ENCODE measurements around the gene OOEP.
"Not testable (repeated sequence)": the region's sequence is repeated elsewhere in the genome, so short reads cannot be mapped to it uniquely, and the experiment has no call there.

The OOEP gene

GRCh38 chr6:73369563-73369962 is at the start of gene OOEP:
Gene OOEP (minus strand): TSS chr6:73369897. CDS start chr6:73369792, 105 bp downstream.
- DNase-seq (ENCODE audit: low spot score), result no peak

DNA sequence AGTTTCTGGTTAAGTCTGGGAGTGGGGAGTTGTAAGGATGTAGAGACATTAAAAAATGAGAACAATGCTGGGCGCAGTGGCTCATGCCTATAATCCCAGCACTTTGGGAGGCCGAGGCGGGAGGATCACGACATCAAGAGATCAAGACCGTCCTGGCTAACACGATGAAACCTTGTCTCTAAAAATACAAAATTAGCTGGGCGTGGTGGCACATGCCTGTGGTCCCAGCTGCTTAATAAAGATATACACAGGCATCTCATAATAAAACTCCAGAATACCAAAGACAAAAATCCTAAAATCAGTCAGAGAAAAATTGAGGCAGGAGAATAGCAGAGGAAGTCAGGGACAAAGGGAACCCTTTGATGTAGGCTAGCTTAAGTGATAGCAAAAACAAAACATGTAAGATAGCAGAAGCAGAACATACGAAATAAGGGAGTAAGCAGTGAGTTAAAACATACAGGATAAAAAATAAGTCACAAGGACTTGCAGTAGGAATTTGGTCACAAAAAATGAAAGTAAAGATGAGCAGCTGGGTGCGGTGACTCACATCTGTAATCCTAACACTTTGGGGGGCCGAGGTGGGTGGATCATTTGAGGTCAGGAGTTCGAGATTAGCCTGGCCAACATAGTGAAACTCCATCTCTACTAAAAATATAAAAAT is 48.5 kb upstream of the OOEP start:
- DNase-seq (ENCODE audit: low spot score), result no peak

DNA sequence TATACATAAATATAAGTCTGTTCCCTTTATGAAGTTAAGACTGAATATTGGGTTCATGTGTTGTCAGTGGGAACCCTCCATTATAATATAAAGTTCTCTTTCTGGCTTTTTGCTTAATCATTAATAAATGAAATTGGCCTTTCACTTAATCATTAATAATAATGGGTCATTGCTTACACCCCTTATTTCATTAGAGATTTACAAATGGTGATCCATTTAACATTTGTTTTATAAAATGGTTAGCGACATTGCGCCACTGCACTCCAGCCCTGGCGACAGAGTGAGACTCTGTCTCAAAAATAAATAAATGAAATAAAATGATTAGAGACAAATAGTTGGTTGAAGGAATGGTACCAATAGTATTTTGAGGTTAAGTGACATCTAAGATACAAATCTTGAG is 43.4 kb upstream of the OOEP start:
- DNase-seq (ENCODE audit: low spot score), result no peak

- no peak for DNase-seq (ENCODE audit: low spot score)
Measured at GRCh38 chr6:73409395-73409794, 39.7 kb upstream of the OOEP start.

DNA sequence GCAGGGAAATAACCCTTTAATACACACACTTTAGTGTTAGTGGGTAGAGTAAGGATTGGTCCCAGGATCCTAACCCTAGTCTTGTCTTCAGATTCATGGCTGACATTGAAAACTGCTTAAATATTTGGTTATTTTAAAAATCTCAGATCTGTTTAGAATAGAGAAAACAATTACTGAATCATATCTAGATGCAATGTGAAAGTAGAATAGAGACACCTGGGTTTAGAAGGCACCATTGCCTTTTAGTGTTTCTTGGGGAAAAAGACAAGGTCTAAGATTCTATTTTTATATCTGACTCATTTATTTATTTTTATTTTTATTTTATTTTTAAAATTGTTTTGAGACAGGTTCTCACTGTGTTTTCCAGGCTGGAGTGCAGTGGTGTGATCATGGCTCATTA is 31.0 kb upstream of the OOEP start:
- DNase-seq (ENCODE audit: low spot score), result no peak

GRCh38 chr6:73395875-73396274 is 26.2 kb upstream of the OOEP start:
- DNase-seq (ENCODE audit: low spot score), result no peak

DNA sequence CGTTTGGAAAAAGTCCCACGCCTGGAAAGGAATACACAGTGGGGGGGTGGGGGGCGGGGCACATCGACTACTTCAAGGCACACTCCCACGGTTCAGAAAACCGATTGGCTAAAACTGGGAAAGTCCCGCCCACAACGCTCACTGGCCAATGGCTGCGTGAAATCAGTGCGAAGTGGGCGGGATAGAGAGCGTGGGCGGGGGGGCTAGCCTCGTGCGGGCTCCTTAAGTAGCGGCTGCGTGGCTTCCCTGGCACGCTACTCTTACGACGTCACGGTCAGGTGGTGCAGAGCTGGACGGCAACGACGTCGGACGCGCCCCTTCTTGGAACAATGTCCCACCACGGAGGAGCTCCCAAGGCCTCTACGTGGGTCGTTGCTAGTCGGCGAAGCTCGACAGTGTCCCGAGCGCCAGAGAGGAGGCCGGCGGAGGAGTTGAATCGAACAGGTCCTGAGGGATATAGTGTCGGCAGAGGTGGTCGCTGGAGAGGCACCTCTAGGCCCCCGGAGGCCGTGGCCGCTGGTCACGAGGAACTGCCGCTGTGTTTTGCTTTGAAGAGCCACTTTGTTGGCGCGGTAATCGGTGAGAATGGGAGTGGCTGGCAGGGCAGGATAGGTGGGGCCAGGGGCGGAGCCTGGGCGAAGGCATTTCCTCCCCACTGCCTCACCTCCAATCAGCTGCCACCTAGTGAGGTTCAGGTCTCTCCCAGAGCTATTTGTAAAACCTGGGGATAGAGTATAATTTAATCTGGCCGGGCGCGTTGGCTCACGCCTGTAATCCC is 25.1 kb upstream of the OOEP start, which contains the start of gene DDX43:
Gene DDX43, plus strand, starts transcription at position 252 of the 778 bp plus-strand sequence. Its CDS starts 78 bp downstream, at position 330.
- peak; percentile 68 for DNase-seq (ENCODE audit: low spot score)

DNA sequence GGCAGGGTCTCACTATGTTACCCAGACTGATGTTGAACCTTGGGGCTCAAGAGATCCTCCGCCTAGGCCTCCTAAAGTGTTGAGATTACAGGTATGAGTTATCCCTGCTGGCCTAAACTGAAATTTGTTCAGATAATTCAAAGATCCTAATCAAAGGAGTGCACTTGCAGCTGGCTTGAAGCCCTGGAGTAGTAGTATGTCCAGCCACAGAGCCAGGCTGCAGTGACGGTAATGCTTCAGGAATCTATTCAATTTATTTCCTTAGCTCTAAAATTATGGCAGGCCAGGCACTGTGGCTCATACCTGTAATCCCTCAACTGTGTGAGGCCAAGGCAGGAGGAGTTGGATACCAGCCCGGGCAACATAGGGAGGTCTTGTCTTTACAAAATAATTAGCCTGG is 23.6 kb upstream of the OOEP start:
- DNase-seq (ENCODE audit: low spot score), result no peak

- DNase-seq (ENCODE audit: low spot score), result not testable (repeated sequence)
Measured at GRCh38 chr6:73392188-73392587, 22.5 kb upstream of the OOEP start.

DNA sequence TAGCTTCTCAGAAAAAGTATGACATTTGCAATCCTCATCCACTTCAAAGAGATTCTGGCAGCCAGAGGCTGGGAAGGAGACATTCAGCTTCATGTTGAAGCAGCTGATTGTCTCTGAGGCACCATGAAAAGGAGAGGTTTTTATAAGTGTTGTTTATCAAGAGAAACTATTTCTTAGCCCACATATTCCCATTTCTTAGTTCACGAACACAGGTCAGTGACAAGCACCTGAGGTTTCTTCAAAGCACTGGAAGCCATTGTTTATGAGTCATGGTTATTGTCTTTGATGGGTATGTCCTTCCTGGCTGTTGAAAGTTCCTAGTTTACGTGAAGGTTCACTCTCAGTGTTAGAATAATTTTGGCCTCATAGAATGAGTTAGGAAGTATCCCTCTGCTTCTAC is 22.0 kb upstream of the OOEP start:
- no peak for DNase-seq (ENCODE audit: low spot score)

GRCh38 chr6:73389854-73390253 is 20.2 kb upstream of the OOEP start:
- no peak for DNase-seq (ENCODE audit: low spot score)

GRCh38 chr6:73388800-73389512 is 19.3 kb upstream of the OOEP start:
- peak; percentile 49 for DNase-seq (ENCODE audit: low spot score)

DNA sequence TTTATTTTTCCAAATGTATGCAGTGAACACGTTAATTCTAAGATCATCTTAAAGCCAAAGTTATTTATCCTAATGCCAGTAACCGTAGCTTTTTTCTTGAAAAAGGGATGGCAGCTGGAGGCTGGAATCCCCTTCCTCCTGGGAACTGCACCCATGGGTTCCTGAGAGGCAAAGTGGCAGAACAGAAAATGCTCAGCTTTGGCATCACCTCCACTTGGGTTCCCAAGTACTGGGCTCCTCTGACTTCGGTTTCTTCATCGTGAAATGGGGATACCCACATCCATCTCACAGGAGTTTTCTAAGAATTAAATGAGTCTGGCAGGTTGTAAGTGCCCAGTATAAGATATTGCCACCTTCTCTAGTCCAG is 18.7 kb upstream of the OOEP start:
- DNase-seq (ENCODE audit: low spot score), result no peak

DNA sequence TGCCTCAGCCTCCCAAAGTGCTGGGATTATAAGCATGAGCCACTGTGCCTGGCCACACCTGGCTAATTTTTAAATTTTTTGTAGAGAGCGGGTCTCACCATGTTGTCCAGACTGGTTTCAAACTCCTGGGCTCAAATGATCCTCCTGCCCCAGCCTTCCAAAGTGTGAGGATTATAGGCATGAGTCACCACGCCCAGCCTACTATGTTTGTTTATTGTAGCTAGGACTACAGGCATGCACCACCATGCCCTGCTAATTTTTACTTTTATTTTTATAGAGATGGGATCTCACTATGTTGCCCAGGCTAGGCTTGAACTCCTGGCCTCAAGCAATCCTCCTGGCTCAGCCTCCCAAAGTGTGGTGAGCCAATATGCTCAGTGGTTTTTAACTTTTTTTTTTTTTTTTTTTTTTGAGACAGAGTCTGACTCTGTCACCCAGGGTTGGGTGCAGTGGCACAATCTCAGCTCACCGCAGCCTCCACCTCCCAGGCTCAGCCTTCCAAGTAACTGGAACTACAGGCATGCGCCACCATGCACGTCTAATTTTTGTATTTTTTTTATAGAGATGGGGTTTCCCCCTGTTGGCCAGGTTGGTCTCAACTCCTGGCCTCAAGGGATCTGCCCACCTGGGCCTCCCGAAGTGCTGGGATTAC is 12.9 kb upstream of the OOEP start:
- no peak for DNase-seq (ENCODE audit: low spot score)

GRCh38 chr6:73381531-73381930 is 11.8 kb upstream of the OOEP start:
- not testable (repeated sequence) for DNase-seq (ENCODE audit: low spot score)

DNA sequence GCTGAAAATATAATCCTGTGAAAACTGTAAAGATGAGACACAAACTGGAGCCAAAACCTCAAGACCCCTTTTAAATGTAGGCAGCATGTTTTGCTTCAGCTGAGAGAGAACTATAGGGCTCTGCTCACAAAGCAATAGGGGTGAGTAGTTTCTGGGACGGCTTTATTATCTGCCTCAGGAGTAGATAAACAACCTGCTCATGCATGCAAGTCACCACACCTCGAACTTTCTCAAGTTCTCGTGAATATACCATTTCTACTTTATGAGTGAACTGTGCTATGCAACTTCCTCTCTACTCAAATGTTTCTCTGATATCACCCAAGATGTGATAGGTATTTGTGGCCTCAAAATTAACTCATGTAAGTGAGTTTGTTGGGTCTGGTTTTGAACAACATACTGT is 7.5 kb upstream of the OOEP start:
- no peak for DNase-seq (ENCODE audit: low spot score)

GRCh38 chr6:73375216-73375615 is 5.5 kb upstream of the OOEP start:
- DNase-seq (ENCODE audit: low spot score), result no peak

DNA sequence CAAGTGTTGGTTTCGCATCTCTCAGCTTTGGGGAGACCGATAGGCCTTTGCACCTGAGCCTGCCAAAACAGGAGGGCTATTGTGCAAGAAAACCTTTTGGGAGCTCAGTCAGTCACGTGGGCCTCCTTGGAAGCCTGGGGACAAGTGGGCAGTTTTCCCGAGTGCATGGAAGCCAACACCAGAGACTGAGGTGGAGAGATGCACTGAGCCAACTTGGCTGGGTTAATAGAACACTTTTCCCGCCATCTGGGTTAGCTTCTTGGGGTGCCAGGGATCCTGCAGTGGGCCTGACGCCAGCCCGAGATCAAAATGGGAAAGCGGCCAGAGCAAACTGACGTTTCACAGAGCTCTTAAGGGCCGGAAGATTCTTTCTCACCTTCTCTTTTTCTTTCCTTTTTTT is 2.8 kb upstream of the OOEP start:
- no peak for DNase-seq (ENCODE audit: low spot score)

DNA sequence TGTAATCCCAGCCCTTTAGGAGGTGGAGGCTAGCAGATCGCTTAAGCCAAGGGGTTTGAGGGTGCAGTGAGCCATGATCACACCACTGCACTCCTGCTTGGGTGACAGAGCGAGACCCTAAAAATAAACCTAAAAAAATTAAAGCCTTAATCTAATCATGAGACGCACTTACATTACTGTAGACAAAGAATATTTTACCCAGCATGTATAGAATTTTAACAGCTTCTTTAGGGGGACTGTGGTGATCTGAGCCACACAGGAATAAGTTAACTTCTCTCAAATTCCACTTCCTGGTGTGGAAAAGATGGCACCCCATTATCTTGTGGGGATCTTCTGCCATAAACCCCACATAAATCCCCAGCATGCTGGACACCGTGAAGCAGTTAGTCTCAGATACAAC is 2.3 kb upstream of the OOEP start:
- DNase-seq (ENCODE audit: low spot score), result no peak

DNA sequence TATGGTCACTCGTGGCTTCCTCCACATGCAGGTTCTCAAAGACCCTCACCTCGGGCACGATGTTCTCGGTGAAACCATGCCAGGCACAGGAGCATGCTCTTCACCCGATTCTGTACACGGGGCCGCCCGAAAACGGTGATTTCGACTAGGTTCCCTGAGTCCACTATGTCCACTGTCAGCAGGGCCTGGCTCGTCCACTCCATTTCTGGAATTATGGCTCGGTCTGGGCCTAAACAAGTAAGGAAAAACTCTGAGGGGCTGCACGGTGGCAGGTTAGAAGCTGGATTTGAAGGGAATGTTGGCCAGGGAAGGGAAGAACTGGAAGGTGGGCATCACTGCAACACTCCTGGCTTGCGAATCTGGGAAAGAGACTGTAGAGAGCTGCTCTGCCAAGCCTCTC is 540 bp downstream of the OOEP start:
- no peak for DNase-seq (ENCODE audit: low spot score)

DNA sequence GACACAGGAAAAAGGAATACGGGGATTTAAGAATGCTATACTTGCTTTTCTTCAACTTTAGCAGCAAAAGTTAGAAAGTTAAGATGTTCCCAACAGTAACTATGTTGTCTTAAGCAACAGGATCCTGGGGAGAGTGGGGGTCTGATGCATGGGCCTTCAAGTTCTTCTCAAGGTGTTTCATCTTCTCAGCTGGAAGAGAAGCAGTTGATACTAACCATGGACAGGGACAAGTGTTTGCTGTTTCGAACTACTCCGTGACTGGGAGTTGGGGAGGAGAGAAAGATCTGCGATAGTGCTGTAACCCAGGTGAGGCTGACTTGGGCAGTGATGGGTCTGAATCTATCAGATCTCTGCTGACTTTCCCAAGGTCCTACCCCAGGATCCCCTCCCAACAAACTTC is 1.0 kb downstream of the OOEP start:
- no peak for DNase-seq (ENCODE audit: low spot score)

DNA sequence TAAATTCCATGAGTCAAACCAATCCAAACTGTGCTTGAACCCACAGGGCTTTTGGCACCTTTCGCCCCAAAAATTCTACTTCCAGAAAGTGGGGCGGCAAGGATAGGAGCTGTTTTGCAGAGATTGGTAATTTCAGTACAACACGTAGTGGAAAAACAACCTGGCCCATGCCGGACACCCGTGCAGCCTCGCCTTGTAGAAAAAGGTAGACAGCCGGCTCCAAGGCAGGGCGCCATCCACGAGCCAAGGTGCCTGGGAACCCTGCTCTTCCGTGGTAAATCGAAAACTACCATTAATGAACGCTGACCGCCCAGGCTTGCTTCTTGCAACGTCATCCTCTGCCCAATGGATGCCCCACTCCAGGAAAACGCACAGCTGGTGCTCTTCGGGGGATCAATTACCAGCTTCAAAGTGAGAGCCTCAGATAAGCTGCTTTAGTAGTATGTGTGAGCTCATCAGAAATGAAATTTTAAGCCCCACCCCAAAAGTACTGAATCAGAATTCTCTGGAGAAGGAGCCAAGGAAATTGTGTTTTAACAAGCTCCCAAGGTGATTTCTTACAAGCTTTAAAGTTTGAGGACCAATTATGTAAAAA is 1.8 kb downstream of the OOEP start:
- no peak for DNase-seq (ENCODE audit: low spot score)

Measured in germinal center (tissue), 1 donor.